ENCODE measurements around the gene CFP.

CFP gene

DNA sequence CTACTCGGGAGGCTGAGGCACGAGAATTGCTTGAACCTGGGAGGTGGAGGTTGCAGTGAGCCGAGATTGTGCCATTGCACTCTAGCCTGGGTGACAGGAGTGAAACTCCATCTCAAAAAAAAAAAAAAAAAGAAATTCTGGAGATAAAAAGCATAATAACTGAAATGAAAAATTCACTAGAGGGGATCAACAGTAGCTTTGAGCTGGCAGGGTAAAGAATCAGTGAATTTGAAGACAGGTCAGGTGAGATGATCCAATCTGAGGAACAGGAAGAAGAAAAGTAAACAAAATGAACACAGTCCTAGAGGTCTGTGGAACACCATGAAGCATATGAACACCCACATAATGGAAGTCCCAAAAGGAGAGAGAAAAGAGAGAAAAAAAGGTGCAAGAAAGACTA is 32.5 kb downstream of the CFP start:
- DNase-seq: no peak

- DNase-seq: no peak
These were observed 33.5 kb downstream of the CFP start for GRCh38 chrX:47596256-47596655.

- DNase-seq: peak; percentile 4
These were observed 33.9 kb downstream of the CFP start for GRCh38 chrX:47595716-47596251.

- DNase-seq: no peak
These were observed 36.2 kb downstream of the CFP start for GRCh38 chrX:47593522-47593921.

DNA sequence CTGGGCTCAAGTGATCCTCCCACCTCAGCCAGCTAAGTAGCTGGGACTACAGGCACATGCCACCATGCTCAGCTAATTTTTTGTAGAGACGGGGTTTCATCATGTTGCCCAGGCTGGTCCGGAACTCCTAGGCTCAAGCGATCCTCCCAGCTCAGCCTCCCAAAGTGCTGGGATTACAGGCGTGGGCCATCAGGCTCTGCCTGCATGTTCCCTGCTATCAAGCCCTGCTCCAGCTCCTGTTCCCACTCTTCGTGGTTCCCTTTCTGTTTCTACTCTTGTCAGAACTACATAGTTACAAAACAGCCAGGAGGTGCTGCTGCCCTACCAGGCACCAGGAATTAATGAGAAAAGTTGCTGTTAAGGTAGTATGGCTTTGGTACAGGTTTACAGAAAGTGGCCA is 38.7 kb downstream of the CFP start:
- no peak for DNase-seq

- no peak for DNase-seq
These were observed 41.6 kb downstream of the CFP start for GRCh38 chrX:47587906-47588735.

- no peak for DNase-seq
These were observed 42.4 kb downstream of the CFP start for GRCh38 chrX:47587091-47587891.

DNA sequence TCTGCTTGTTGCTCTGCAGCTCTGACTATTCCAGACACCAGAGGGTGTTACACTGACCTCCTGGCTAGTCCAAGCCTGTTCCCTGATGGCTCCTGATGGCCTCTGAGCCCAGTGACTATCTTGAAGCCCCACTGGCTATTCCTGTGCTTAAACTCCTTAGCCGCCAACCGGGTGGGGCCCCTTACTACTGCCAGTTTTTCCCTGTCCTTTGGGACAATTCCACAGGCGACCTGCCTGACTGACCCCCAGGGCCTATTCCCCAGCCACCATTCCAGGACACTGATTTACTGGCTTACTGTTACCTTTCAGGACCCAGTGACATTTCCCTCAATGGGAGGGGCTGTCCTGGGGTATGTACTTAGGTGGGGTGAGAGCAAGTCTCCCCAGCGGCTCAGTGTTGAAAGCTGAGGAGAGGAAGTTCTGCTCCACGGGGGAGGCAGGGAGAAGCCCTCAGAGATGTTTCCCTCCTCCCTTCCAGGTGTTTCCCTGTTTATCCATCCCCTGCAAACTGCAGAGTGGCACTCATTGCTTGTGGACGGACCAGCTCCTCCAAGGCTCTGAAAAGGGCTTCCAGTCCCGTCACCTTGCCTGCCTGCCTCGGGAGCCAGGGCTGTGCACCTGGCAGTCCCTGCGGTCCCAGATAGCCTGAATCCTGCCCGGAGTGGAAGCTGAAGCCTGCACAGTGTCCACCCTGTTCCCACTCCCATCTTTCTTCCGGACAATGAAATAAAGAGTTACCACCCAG is 43.5 kb downstream of the CFP start:
- no peak for DNase-seq

DNA sequence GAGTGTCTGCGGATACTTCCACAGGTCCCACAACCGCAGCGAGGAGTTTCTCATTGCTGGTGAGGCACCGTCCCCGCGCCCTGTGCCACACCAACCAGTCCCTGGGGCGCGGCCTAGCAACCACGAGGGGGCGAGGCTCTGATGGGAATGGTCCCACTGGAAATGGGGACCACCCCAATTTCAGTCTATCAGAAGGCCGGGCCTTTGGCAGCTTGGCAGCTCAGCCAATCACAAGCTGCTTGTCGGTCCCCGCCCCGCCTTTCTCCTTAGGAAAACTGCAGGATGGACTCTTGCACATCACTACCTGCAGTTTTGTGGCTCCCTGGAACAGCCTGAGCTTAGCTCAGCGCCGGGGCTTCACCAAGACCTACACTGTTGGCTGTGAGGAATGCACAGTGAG is 44.5 kb downstream of the CFP start:
- no peak for DNase-seq

DNA sequence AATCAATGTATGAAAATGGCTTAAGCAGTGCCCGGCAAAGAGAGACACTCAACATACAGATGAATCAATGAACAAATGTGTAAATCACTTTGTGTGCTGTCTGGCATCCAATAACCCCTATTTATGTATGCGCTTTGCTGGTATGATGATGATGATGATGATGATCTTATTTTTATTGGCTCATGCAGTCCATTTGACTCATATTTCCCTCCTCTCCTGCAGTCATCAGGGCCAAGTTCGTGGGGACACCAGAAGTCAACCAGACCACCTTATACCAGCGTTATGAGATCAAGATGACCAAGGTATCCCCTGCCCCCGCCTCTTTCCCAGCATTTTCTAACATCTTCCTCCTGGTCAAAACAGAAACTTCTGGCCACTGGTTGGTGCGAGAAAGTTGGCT is 45.0 kb downstream of the CFP start:
- no peak for DNase-seq

DNA sequence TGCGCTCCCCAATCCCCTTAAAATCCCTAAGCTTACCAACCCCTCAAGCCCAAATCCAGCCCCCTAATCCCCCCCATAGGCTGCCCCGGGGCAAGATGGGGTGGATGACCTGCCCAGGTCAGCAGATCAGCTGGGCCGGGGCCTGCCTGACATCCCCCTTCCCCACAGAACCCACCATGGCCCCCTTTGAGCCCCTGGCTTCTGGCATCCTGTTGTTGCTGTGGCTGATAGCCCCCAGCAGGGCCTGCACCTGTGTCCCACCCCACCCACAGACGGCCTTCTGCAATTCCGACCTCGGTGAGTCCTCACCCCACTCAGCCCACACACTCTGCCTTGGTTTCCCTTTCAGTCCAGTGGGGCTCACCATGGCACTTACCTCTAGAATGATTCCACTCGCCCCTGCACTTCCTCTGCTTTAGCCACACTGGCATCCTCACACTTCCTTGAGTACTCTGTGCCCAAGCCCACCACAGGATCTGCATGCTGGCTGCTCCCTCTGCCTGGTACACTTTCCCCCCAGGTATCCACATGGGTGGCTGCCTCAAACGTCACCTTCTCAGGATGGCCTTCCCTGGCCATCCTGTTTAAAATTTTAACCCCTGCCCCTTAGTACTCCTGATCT is 46.4 kb downstream of the CFP start:
- no peak for DNase-seq

DNA sequence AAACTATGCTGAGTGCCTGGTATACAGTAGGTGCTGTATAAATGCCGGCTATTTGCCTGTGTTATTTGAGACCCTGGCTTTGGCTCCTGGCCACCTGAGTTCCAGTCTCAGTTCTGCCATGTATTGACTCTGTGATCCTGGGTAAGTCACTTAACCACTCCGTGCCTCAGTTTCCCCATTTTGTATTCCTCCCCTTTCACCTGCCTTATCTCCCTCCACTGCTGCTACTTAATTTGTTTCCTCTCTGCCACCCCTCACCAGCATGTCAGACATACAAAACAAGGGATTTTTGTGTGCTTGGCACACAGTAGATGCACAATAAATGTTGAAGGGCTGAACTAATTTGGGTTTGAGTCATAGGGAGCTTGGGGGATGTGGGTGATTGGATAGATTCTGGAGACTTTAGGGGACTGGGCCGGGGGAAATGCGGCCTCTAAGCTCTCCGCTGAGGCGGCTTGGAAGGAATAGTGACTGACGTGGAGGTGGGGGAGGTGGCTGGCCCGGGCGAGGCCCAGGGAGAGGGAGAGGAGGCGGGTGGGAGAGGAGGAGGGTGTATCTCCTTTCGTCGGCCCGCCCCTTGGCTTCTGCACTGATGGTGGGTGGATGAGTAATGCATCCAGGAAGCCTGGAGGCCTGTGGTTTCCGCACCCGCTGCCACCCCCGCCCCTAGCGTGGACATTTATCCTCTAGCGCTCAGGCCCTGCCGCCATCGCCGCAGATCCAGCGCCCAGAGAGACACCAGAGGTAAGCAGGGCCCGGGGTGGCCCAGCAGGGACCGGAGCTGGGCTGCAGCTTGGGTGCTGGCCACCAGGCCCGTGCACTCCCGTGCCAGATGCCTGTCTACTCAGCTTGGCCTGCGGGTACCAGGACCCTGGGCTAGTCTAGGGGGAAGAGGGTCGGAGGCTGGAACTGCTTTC is 47.7 kb downstream of the CFP start, which contains the start of gene TIMP1:
TSS of gene TIMP1 (plus strand) at position 706 of the 917 bp plus-strand sequence. CDS start 980 bp downstream, outside the sequence.
- peak; percentile 86 for DNase-seq

- peak; percentile 11 for DNase-seq
These were observed 50.2 kb downstream of the CFP start for GRCh38 chrX:47579537-47579936.

GRCh38 chrX:47578692-47579091 is 51.0 kb downstream of the CFP start:
- no peak for DNase-seq

DNA sequence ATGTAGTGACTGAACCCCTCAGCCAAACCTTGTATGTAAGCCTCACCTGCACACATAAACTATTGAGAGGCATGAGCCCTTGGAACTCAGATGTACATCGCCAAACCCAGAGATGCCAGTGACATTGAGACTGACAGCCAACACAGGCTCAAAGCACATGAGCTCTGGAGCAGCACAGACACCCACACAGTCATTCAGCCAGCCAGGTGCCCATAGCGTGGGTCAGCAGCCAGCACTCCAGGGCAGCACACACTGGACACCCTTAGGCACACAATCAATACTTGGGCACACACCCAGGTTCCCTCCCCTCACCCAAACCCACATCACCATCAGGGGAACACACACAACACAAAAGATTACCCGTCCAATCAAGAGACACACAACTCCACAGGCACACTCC is 51.8 kb downstream of the CFP start:
- no peak for DNase-seq

DNA sequence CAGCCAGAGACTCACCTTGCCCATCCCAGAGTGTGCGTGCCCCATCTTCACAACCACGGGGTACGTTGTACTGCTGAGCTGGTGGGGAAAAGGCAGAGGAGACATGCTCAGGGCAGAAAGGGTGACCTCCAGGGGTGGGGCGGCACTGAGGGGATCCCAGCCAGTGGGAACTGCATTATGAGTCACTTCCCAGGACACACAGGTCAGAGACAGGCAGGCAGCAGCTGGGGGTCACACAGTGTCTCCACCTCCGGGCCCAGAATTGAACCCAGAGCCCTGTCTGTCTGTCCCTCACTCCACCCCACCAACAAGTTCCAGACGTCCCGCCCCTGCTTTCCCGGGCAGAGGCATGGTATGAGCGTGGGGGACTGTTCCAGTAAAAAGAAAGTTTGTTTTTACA is 52.3 kb downstream of the CFP start:
- DNase-seq: no peak

DNA sequence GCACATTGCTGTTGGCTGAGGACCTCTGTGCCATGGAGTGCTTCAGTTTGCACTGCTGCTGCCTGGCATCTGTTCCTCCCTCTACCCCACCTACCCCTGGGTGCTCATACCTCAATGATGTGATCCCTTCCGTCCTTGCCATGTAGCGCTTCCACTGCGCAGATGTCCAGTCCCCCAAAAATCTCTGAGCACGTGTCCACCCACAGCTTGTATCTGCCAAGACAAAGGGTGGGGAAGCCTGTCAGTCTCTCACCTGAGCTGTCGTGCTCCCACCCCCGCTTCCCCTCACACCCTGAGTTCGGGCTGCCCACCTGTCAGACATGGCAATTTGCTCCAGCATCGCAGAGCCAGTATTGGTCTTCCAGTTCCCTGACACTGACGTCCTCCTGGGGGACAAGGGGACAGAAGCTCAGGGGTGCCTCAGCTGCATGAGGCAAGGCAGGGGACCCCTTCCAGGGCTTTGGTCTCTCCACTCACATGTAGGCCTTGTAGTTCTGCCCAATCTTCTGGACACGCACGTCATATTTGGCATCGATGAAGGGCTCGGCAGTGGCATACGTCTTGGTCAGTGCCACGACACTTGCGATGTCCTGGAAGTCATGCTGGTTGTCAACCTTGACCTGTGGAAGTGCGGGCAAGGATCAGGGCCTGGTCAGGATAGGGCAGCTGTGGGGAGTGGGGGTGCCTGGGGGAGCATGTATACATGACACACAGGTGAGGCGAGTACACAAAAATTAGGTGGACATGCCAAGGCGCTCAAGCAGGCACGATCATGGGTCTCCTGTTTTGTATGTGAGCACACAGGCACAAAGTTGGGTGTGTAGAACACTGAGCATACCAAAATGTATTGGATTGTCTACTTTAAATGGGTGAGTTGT is 53.5 kb downstream of the CFP start:
- no peak for DNase-seq

DNA sequence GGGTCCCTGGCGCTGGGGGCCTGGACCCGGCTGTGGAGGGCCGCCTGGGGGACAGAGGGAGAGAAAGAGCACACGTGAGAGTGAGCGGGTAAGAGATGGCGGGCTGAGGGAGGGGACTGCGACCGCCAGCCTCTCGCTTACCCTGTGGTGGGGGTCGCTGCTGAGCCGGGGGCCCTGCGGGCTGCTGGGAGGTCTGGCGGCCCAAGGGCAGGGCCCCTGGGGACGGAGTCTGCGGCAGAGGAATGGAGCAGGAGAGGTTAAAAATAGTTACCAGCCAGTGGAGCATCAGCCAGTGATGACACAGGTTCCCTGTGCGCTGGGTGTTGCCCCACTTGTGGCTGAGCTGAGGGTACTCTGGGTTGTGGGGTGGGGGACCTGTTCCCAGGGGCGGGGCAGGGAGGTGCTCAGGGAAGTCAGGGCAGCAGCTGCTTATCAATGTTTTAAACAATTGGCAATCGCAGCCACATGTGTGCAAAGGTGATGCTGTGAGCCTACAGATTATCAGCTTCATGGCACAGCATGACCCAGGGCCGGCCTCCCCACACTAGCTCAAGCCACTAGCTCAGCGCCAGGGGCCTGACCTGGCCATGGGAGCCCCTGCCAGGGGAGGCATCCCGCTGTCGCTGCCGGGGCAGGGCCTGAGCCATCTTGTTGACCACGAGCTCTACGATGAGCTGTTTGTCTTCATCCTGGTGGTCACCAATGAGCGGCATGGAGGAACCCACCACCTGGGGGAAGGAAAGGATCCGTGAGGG is 55.0 kb downstream of the CFP start:
- no peak for DNase-seq

DNA sequence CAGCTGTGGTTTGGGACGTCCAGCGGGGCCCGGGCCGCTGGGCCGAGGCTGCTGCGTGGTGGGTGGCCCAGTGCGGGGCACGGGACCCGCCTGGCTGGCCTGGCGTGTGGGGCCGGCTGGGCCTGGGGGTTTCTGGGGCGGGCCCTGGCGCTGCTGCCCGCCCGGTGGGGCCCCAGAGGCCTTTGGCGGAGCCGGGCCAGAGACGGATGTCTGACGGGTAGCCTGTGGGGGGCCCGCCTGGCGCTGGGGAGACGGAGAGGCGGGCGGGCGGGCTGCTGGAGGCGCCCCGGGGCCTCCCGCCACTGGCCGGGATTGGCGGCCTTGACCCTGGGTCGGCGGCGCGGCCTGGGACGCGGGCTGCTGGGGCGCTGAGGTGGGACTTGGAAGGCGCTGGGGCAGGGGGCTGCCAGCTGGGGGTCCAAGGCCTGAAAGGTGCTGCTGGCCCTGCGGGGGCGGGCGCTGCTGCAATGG is 55.6 kb downstream of the CFP start:
- DNase-seq: no peak
